Measurements from ENCODE around the gene TTC28.

GRCh38 chr22:28488825-28489224 is 190.8 kb downstream of the TTC28 start:
- TF ChIP-seq YY1 (IDR thresholded peaks at IDR 0.05; ENCODE audit: insufficient read depth, insufficient read length) (no peak), SUZ12 (IDR thresholded peaks at IDR 0.05; ENCODE audit: extremely low read depth, insufficient read depth, insufficient read length) (no peak)
